Measurements from ENCODE around the gene MIEN1. TPM values are rescaled to one million over a fixed set of nuclear protein-coding genes. Genes with fewer than 3 reads are reported as not detected.

The MIEN1 gene
- polyA plus RNA-seq, 3 donors from 2014 or later: 181 to 197 (median 181) TPM

DNA sequence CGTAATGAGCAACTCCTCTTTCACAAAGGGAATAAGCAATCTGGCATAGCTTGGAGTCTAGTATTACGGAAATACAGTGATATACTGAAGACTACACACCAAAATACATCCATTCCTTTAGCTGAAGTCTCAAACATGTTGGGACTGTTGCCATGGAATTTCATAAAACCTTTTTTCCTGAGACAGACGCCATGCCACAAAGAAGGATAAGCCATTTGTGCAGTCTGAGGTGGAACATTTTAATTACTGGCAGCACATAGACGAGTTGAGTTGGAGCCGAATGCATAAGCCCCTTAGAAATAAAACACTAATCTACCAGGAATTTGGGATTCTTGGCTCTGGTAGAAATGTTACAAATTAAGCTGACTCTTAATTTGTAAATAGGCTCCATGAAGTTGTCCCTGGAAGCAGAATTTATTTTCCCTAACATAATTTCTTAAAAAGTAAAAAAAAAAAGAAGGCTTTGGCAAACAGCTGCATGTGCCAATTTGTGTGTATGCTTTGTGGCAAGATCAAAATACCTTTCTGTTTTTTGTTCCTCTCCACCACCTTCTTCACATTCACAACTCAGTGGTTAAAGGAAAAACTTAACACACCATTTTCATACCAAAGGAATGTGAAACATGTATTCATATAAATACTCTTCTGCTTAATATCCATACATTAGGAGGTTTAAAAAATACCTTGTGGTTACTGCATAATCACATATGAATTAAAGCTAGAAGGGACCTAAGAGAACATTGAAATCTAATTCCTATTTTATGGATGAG is 32.9 kb upstream of the MIEN1 start:
- DNase-seq: no peak
- peaks cover 2 to 17% (median 15%) of the 10 kb centered on the region in 3 donors for H3K27me3 Mint-ChIP-seq (ENCODE audit: low read depth in 3 of 3)
- peaks cover 40 to 51% (median 43%) of the 10 kb centered on the region in 3 donors for H3K36me3 Mint-ChIP-seq
- no peaks in the 10 kb centered on the region for H3K9me3 Mint-ChIP-seq
- peaks cover 82 to 88% of the 10 kb centered on the region in 2 donors for H3K4me1 Mint-ChIP-seq
- H3K4me3 Mint-ChIP-seq: peak overlapping the region in 2 of 5 donors; percentile 15 to 55
- H3K27ac Mint-ChIP-seq: peak overlapping the region; percentile 76 to 91 (median 84)

DNA sequence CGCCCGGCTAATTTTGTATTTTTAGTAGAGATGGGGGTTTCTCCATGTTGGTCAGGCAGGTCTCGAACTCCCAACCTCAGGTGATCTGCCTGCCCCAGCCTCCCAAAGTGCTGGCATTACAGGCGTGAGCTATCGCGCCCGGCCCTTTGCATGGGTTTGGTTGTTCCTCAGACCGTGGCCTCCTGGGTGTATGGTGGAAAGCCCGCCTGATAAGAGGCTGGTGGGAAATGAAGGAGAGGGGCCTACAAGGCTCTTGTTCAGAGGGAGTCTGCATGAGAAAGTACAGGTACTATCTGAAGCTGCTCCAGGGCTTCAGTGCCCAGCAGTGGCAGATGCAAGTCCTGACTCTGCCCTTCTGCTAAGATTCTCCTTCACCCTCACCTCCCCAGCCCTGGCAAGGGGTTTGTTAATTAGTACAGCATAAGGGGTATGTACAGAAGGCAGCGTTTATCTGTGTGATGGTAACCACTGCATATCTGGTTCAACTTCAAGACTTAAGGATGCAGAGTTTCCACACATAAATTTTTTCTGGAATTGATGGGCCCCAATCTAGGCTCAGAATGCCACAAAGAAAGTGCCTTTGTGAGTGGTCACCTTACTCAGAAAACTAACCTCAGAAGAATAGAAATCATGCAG is 31.6 kb upstream of the MIEN1 start:
- H3K4me3 Mint-ChIP-seq: peak overlapping the region in 2 of 5 donors; percentile 6 to 43
- H3K9me3 Mint-ChIP-seq: no peaks in the 10 kb centered on the region
- peaks cover 11 to 23% (median 21%) of the 10 kb centered on the region in 3 donors for H3K27me3 Mint-ChIP-seq (ENCODE audit: low read depth in 3 of 3)
- H3K36me3 Mint-ChIP-seq: peaks cover 32 to 42% (median 33%) of the 10 kb centered on the region in 3 donors
- DNase-seq: no peak
- H3K27ac Mint-ChIP-seq: peak overlapping the region in 5 of 6 donors; percentile 76 to 89 (median 78)
- peaks cover 82 to 88% of the 10 kb centered on the region in 2 donors for H3K4me1 Mint-ChIP-seq

DNA sequence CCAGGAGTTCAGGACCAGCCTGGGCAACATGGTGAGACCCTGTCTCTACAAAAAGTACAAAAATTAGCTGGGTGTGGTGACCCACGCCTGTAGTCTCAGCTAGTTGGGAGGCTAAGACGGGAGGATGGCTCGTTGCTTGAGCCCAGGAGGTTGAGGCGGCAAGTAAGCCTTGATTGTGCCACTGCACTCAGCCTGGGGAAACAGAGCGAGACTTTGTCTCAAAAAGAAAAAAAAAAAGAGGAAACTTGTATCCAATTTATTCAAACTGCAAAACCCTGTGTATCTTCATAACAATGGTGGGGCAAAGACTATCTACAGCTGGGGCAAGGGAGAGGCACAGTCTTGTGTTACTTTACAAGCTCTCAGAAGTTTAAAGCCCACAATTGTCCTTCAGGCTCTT is 28.9 kb upstream of the MIEN1 start:
- DNase-seq: no peak
- H3K27ac Mint-ChIP-seq: peak overlapping the region; percentile 96 to 100 (median 98)
- no peaks in the 10 kb centered on the region for H3K9me3 Mint-ChIP-seq
- peaks cover 21 to 47% (median 38%) of the 10 kb centered on the region in 3 donors for H3K27me3 Mint-ChIP-seq (ENCODE audit: low read depth in 3 of 3)
- H3K4me3 Mint-ChIP-seq: peak overlapping the region; percentile 61 to 84 (median 78)
- peaks cover 13 to 17% (median 14%) of the 10 kb centered on the region in 3 donors for H3K36me3 Mint-ChIP-seq
- peaks cover 78 to 84% of the 10 kb centered on the region in 2 donors for H3K4me1 Mint-ChIP-seq

DNA sequence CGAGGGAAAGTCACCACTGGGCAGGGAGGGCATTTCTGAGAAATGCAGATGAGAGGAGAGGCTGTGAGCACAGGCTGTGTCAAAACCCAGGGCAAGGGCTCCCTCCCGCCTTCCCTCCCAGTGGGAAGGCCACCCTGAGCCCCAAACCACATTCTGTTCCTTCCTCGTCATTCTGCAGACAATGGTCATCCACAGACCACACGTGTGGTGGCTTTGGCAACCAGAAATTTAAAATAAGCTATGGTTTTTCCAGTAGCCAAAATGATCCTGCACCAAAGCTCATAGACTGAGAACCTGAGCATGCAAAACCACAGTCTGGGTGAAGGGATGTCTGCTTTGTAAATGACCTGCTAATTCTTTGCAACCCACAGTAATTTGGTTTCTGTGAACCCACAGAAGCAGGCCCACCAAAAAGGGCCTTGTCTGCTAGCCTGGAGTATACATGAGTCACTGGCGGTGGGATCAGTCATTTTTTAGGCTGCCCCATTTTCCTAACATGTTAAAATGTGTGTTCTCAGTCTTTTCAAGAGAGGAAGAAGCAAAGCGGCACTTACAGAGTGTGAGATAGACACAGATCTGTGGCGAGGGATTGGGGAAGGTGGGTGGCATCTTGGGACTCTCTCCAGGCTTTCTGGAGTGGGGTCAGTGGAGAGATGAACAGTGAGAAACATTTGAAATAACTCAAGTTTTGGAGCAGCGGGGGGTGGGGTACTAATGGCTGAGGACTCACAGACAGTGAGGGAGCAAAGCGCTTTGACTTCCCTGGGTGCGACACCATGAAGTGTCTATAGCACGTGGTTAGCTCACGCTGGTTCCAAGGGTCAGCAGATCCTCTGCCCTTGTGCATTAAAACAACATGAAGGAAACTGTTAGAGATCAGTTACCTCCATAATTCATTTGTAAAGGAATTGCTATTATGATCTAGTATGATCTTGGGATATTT is 27.9 kb upstream of the MIEN1 start:
- Mint-ChIP-seq H3K27ac (peak overlapping the region; percentile 96 to 100 (median 98)), H3K36me3 (peaks cover 9 to 13% (median 10%) of the 10 kb centered on the region in 3 donors), H3K4me3 (peak overlapping the region; percentile 61 to 84 (median 78)), H3K27me3 (ENCODE audit: low read depth in 3 of 3) (peaks cover 26 to 53% (median 38%) of the 10 kb centered on the region in 3 donors), H3K4me1 (peaks cover 79 to 83% of the 10 kb centered on the region in 2 donors), H3K9me3 (no peaks in the 10 kb centered on the region)
- DNase-seq: peak; percentile 85 to 87 (median 86)

DNA sequence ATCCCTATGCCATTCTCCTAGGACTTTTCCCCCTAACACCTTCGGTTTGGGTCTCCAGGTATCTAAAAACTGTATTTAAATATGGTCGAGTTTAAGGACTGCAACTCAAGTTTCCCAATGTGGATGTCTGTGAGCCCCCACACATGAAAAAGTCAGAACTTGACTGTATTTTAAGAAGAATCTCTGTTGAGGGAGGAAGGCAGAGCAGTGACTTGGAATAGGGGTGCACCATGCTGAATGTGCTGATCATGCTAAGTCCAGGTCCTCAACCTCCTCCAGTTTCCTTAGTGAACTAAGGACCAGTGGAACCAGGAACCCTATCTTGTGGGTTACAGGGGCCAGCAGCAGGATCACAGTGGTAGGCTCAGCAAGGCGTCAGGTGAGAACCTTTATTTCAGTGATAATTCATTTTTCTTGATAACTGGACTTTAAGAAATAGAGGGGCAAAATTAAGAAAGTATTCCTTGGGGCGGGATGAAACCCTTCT is 26.9 kb upstream of the MIEN1 start:
- peak overlapping the region; percentile 96 to 100 (median 98) for H3K27ac Mint-ChIP-seq
- peaks cover 33 to 57% (median 42%) of the 10 kb centered on the region in 3 donors for H3K27me3 Mint-ChIP-seq (ENCODE audit: low read depth in 3 of 3)
- peak overlapping the region; percentile 73 to 84 (median 78) for H3K4me3 Mint-ChIP-seq
- DNase-seq: no peak
- H3K36me3 Mint-ChIP-seq: peaks cover 4 to 8% (median 5%) of the 10 kb centered on the region in 3 donors
- peaks cover 80 to 83% of the 10 kb centered on the region in 2 donors for H3K4me1 Mint-ChIP-seq
- H3K9me3 Mint-ChIP-seq: no peaks in the 10 kb centered on the region

DNA sequence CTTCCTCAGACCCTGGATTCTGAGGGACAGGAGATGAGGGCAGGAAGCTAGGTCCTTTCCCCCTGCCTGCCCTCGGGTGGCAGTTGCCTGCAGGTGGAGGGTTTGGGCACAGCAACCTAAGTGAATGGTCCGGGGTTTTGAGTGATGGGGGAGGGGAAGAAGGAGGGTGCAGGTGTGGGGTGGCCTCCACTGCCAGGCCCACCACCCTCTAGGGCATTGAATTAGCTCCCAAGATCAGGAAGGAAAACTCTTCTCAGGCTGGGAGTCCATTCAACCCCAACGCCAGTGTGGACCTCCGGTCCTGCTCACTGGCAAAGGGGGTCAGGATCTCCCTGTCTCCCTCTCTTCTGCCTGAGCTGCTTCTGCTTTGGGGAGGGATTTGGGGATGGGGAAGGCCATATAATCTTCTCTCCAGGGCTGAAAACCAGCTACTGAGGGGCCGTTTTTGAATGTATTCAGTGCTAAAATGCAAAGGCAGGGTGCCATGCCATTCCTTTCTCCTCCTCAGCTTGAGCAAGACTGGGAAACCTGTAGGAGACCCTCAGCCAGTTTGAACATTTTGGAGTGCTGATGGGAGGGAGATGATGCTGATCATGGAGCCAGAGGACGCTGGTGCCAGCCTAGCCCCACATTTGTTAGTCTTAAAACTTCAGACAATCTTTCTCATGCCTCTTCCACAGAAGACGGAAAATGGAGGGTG is 26.2 kb upstream of the MIEN1 start:
- Mint-ChIP-seq H3K27me3 (ENCODE audit: low read depth in 3 of 3) (peaks cover 34 to 57% (median 45%) of the 10 kb centered on the region in 3 donors), H3K27ac (peak overlapping the region; percentile 96 to 100 (median 98)), H3K4me1 (peaks cover 78 to 82% of the 10 kb centered on the region in 2 donors), H3K36me3 (peaks cover 4 to 8% (median 5%) of the 10 kb centered on the region in 3 donors), H3K4me3 (peak overlapping the region; percentile 73 to 84 (median 78)), H3K9me3 (no peaks in the 10 kb centered on the region)
- no peak for DNase-seq

DNA sequence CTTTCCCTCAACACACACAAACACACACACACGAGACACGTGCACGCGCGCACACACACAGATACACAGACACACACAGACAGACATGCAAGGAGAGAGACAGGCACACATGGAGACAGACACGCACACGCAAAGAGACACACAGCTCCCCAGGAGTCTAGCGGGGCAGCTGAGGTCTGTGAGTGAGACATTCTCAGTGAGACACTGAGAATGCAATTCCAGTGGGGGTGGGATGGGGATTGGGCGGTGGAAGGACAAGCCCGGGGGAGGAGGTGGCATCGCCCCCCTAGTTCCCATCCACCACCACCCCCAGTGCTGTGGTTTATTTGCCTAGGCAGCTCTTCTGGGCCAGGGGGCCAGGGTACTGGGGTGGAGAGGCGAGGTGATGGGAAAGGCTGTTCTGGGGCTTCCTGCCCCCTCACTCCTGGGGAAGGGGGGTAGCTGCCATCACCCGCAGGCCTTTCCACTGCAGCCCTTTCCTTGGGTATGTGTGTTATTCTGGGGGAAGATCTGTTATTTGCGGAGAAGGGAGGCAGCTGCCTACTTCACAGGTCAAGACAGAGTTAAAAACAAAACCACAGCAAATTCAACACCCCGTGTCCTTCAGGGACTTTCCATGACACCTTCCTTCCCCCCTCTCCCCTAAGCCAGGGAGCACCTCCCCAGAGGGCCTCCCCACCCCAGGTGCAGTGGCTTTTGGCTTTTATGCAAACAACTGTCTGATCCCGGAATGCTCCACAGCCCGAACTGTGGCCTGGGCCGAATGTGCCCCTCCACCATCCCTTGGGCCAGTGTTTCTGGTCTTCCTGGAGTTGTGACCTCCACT is 25.4 kb upstream of the MIEN1 start:
- peaks cover 0 to 4% (median 0%) of the 10 kb centered on the region in 3 donors for H3K36me3 Mint-ChIP-seq
- peak; percentile 70 to 72 (median 71) for DNase-seq
- no peaks in the 10 kb centered on the region for H3K9me3 Mint-ChIP-seq
- H3K4me3 Mint-ChIP-seq: peak overlapping the region; percentile 73 to 84 (median 78)
- H3K27me3 Mint-ChIP-seq (ENCODE audit: low read depth in 3 of 3): peaks cover 34 to 52% (median 42%) of the 10 kb centered on the region in 3 donors
- H3K27ac Mint-ChIP-seq: peak overlapping the region; percentile 96 to 100 (median 98)
- H3K4me1 Mint-ChIP-seq: peaks cover 72 to 76% of the 10 kb centered on the region in 2 donors

DNA sequence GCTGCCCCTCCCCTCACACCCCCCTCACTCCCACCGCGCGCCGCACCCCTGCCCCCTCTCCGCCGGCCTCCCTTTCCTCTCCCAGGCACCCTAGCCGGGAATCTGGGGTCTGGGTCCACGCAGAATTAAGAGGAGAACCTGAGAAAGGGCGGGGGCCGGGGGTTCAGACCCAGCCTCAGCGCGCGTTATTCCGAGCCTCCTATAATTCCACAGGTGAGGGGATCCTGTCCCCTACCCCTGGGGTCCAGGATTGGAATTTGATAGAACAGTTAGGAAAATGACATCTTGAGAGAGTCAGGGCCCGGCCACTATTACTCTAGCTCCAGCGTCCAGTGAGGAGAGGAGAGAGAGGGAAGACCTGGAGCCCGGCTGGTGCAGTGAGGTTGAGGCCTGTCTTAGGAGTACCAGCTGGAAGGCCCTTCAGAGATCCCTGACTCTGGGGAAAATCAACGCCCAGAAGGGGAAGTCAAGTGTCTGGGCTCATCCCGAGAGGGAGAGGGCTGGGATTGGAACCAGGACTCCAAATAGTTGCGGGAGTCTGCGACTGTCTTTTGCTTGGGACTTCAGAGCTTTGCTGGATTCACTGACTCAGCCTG is 24.7 kb upstream of the MIEN1 start:
- peak overlapping the region; percentile 96 to 100 (median 98) for H3K27ac Mint-ChIP-seq
- H3K27me3 Mint-ChIP-seq (ENCODE audit: low read depth in 3 of 3): peaks cover 34 to 50% (median 41%) of the 10 kb centered on the region in 3 donors
- DNase-seq: no peak
- H3K36me3 Mint-ChIP-seq: peaks cover 0 to 4% (median 0%) of the 10 kb centered on the region in 3 donors
- peaks cover 67 to 71% of the 10 kb centered on the region in 2 donors for H3K4me1 Mint-ChIP-seq
- H3K9me3 Mint-ChIP-seq: no peaks in the 10 kb centered on the region
- peak overlapping the region; percentile 73 to 84 (median 78) for H3K4me3 Mint-ChIP-seq

DNA sequence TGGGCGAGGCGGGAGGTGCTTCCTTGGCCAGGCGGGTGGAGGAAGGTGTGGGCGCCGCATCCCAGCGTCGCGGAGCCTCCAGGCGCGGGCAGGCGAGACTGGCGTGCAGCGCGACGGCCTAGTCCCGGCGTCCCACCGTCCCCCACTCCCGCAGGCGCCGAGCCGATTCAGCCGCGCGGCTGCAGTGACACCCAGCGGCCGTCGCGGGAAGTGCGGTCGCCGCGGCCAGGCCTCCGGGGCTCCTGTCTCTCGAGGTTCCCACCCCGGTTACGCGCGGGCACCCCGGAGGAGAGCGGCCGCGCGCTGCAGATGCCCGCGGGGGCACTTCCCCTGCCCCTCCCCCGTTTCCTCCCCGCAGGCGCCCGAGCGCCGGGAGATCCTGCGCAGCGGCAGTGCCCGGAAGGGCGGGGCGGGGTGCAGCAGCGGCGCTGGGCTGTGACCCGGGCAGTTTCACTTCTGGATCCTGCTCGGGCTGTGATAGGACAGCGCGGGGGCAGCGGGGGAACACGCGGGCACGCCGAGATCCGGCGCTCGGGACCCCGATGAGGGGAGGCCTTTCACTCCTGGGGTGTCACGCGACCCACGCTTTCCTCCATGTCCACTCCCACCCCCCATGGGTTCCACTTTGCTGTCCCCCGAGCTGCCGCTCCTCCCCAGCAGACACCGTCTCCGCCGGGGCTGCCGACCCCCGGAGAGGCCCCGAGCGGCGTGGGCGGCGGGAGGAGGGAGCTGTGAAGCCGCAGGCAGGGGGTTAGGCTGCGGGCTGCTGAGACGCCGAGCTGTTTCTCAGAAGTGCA is 24.0 kb upstream of the MIEN1 start:
- Mint-ChIP-seq H3K9me3 (no peaks in the 10 kb centered on the region), H3K36me3 (peaks cover 0 to 4% (median 0%) of the 10 kb centered on the region in 3 donors), H3K4me1 (peaks cover 62 to 64% of the 10 kb centered on the region in 2 donors)

DNA sequence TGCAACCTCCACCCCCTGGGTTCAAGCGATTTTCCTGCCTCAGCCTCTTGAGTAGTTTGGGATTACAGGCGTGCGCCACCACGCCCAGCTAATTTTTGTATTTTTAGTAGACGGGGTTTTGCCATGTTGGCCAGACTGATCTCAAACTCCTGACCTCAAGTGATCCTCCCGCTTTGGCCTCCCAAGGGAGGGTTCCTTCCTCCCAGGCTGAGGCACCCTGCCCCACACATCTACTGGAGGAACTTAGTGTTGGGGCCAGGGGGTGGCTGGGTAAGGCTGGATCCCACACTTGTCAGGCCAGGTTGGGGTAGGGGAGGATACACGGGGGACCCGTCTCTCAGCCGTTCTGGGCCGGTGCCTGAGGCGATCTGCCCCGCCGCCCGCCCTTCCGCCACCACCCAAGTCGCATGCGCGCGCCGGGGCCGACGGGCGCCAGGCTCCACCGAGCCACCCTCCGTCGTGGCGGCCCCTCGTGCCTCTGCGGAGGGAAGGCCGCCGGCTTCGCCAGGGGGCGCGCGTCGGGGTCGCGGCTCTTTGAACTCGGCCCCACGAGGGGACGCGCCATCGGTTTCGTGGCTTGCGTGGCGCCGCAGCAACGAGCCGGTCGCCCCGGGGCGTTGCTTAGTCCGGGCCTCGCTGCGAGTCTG is 23.3 kb upstream of the MIEN1 start:
- H3K36me3 Mint-ChIP-seq: no peaks in the 10 kb centered on the region
- DNase-seq: no peak
- H3K4me3 Mint-ChIP-seq: peak overlapping the region; percentile 79 to 88 (median 83)
- H3K27ac Mint-ChIP-seq: peak overlapping the region; percentile 87 to 97 (median 94)
- peaks cover 54 to 57% of the 10 kb centered on the region in 2 donors for H3K4me1 Mint-ChIP-seq
- peaks cover 34 to 50% (median 37%) of the 10 kb centered on the region in 3 donors for H3K27me3 Mint-ChIP-seq (ENCODE audit: low read depth in 3 of 3)
- no peaks in the 10 kb centered on the region for H3K9me3 Mint-ChIP-seq

More for the DNA sequence above, 24.0 kb upstream of the MIEN1 start:
- Mint-ChIP-seq H3K27ac (peak overlapping the region; percentile 96 to 100 (median 98)), H3K4me3 (peak overlapping the region; percentile 74 to 84 (median 81)), H3K27me3 (ENCODE audit: low read depth in 3 of 3) (peaks cover 34 to 50% (median 40%) of the 10 kb centered on the region in 3 donors)
- DNase-seq: peak; percentile 99 to 100 (median 99)

All from immature natural killer cell (primary cell).